ENCODE measurements around the gene GRHL1.
"Not testable (repeated sequence)": the region's sequence is repeated elsewhere in the genome, so short reads cannot be mapped to it uniquely, and the experiment has no call there.

The GRHL1 gene

GRCh38 chr2:9912468-9912867 is 39.0 kb upstream of the GRHL1 start:
- no peak for DNase-seq (ENCODE audit: low read depth)
- H3K4me3 ChIP-seq (ENCODE audit: low read length) = no peak overlapping the region
- TF ChIP-seq CTCF (IDR thresholded peaks at IDR 0.05; ENCODE audit: insufficient read depth, low read depth, low read length, missing control alignments) = no peak

- peak; percentile 77 for TF ChIP-seq CTCF (IDR thresholded peaks at IDR 0.05; ENCODE audit: insufficient read depth, low read depth, low read length, missing control alignments)
- peak; percentile 96 for DNase-seq (ENCODE audit: low read depth)
- no peak overlapping the region for H3K4me3 ChIP-seq (ENCODE audit: low read length)
Measured at GRCh38 chr2:9914384-9915065, 37.0 kb upstream of the GRHL1 start.

- DNase-seq (ENCODE audit: low read depth) = peak; percentile 60
- TF ChIP-seq CTCF (IDR thresholded peaks at IDR 0.05; ENCODE audit: insufficient read depth, low read depth, low read length, missing control alignments) = no peak
- no peak overlapping the region for H3K4me3 ChIP-seq (ENCODE audit: low read length)
Measured at GRCh38 chr2:9918275-9918674, 33.2 kb upstream of the GRHL1 start.

GRCh38 chr2:9919512-9919911 is 32.0 kb upstream of the GRHL1 start:
- no peak overlapping the region for H3K4me3 ChIP-seq (ENCODE audit: low read length)
- no peak for DNase-seq (ENCODE audit: low read depth)
- no peak for TF ChIP-seq CTCF (IDR thresholded peaks at IDR 0.05; ENCODE audit: insufficient read depth, low read depth, low read length, missing control alignments)

GRCh38 chr2:9927020-9927419 is 24.5 kb upstream of the GRHL1 start:
- H3K4me3 ChIP-seq (ENCODE audit: low read length); DNase-seq (ENCODE audit: low read depth): not testable (repeated sequence)

GRCh38 chr2:9937258-9937657 is 14.2 kb upstream of the GRHL1 start:
- no peak for DNase-seq (ENCODE audit: low read depth)
- no peak for TF ChIP-seq CTCF (IDR thresholded peaks at IDR 0.05; ENCODE audit: insufficient read depth, low read depth, low read length, missing control alignments)
- no peak overlapping the region for H3K4me3 ChIP-seq (ENCODE audit: low read length)

- no peak overlapping the region for H3K4me3 ChIP-seq (ENCODE audit: low read length)
- TF ChIP-seq CTCF (IDR thresholded peaks at IDR 0.05; ENCODE audit: insufficient read depth, low read depth, low read length, missing control alignments) = peak; percentile 11
- no peak for DNase-seq (ENCODE audit: low read depth)
Measured at GRCh38 chr2:9937968-9938367, 13.5 kb upstream of the GRHL1 start.
